ENCODE results near the gene KDM3A.

KDM3A gene

DNA sequence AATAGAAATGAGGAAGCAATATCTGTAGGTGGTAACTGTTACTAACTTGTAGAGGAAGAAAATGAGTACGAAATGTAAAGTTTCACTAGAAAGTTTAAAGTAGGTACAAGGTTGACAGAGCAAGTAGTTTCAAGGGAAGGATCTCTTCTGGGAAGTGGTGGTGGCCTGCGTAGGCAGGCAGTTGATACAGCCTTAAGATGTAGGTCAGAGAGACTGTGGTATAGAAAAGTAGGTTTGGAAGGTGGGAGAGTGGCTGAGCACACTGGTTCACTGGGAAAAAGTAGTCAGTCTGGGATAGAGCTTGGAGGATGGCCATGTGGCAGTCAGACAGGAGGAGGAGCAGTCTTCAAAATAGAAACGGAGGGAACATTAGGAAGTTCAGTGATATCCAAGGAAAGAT is 23.5 kb downstream of the KDM3A start:
- TF ChIP-seq, protein P1, sequence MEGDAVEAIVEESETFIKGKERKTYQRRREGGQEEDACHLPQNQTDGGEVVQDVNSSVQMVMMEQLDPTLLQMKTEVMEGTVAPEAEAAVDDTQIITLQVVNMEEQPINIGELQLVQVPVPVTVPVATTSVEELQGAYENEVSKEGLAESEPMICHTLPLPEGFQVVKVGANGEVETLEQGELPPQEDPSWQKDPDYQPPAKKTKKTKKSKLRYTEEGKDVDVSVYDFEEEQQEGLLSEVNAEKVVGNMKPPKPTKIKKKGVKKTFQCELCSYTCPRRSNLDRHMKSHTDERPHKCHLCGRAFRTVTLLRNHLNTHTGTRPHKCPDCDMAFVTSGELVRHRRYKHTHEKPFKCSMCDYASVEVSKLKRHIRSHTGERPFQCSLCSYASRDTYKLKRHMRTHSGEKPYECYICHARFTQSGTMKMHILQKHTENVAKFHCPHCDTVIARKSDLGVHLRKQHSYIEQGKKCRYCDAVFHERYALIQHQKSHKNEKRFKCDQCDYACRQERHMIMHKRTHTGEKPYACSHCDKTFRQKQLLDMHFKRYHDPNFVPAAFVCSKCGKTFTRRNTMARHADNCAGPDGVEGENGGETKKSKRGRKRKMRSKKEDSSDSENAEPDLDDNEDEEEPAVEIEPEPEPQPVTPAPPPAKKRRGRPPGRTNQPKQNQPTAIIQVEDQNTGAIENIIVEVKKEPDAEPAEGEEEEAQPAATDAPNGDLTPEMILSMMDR (IDR thresholded peaks at IDR 0.05; ENCODE audit: control extremely low read depth, extremely low read depth, low read depth, missing control alignments): no peak
- ChIA-PET CTCF (no interaction called here), POLR2A (no interaction called here)
- DNase-seq (ENCODE audit: extremely low spot score): no peak

DNA sequence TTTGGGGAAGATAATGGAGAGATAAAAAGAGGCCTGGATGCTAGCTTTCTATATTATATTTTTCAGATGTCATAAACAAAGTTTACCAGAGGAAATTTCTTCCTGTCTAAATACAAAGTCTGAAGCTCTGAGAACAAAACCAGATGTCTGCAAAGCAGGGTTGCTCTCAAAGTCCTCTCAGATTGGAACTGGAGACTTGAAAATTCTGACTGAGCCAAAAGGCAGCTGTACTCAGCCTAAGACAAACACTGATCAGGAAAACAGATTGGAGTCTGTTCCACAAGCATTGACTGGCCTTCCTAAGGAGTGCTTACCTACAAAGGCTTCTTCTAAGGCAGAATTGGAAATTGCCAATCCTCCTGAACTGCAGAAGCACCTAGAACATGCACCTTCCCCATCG is 25.1 kb downstream of the KDM3A start:
- no peak for DNase-seq (ENCODE audit: extremely low spot score)
- TF ChIP-seq, protein P1 (IDR thresholded peaks at IDR 0.05; ENCODE audit: control extremely low read depth, extremely low read depth, low read depth, missing control alignments): no peak
- ChIA-PET CTCF (interaction anchor here (0.9 to 3.0 kb wide), 6 partner anchors 7 to 245 kb away, joined by 3 to 13 read pairs (median 6); partner anchors contain the start of gene KDM3A), POLR2A (no interaction called here)

DNA sequence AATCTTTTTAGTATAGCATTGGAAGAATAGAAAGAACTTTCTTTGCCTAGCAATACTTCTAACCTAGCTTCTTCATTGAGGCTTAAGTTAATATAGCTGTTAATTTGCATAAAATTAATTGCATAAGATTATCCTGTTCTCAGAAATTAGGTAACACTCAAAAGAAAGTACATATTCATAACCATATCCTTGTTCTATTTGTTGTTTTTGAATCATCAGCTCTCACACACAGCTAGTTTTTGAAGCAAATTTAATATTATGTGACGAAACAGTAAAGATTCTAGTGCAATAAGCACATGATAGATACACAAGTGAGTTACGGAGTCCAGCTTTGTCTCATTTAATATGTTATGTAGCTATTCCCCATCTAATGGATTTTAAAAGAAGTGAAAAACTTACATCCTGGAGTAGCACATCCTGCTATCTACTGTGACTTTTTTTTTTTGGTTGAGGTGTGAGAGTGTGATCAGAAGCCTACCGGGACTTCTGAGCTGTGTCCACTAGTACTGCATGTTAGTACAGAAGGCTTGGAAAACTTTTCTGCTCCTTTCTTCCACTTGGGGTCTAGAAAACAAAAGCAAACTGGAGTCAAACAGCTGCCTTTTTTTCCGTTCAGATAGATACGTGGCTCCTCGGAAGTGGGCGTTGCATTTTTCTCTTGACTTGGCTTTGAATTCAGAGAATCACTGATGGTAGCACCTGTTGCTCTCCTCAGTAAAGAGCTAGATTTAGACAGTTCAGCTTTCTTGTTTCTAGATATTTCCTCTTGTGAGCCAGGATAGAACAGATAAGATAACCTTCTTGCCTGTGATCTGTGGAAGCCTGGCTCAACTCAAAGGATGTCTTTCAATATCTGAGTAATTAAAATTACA is 27.2 kb downstream of the KDM3A start:
- ChIA-PET CTCF (interaction anchor here (0.9 to 3.0 kb wide), 10 partner anchors 9 to 301 kb away, joined by 3 to 15 read pairs (median 3); no protein-coding TSS in a partner anchor), POLR2A (no interaction called here)
- DNase-seq (ENCODE audit: extremely low spot score): no peak
- TF ChIP-seq, protein P1 (IDR thresholded peaks at IDR 0.05; ENCODE audit: control extremely low read depth, extremely low read depth, low read depth, missing control alignments): no peak

DNA sequence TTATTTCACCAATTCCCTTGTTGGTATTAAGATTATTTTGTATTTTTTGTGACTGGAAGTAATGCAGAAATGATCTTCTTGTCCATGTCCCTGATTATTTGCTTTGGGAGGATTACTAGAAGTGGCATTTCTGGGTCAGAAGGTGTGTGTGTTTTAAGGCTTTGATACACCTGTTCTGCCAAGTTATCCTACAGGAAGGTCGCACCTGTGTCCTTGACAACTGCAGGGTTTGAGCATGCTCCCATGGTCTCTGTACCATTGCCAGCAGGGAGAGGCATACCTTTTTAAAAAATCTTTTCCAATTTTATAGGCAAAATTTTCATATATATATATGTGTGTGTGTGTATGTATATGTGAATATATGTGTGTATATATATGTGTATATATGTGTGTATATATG is 29.7 kb downstream of the KDM3A start:
- ChIA-PET CTCF (no interaction called here), POLR2A (no interaction called here)
- TF ChIP-seq, protein P1 (IDR thresholded peaks at IDR 0.05; ENCODE audit: control extremely low read depth, extremely low read depth, low read depth, missing control alignments): no peak
- DNase-seq (ENCODE audit: extremely low spot score): no peak

DNA sequence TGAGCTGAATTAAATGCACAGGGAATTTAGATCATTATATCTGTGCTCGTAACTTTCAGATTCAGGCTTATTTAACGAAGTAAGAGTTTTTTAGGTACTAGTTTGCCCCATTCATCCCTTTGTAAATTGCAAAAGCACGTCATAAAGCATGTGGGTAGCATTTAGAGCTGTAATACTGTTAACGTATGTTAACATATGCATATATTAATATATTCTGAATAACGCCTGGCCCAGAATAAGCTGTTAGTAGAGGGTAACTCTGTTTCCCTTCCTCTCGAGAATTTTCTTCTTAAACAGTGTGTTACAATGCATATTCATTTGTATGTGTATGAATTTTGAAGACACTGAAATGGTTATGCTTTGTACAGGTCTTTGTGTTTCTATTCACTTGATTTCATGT is 30.5 kb downstream of the KDM3A start:
- POLR2A ChIA-PET: no interaction called here
- CTCF ChIA-PET: interaction anchor here (1.3 kb wide), 1 partner anchor 9 kb away, joined by 5 read pairs; no protein-coding TSS in a partner anchor
- TF ChIP-seq, protein P1 (IDR thresholded peaks at IDR 0.05; ENCODE audit: control extremely low read depth, extremely low read depth, low read depth, missing control alignments): no peak
- DNase-seq (ENCODE audit: extremely low spot score): no peak

DNA sequence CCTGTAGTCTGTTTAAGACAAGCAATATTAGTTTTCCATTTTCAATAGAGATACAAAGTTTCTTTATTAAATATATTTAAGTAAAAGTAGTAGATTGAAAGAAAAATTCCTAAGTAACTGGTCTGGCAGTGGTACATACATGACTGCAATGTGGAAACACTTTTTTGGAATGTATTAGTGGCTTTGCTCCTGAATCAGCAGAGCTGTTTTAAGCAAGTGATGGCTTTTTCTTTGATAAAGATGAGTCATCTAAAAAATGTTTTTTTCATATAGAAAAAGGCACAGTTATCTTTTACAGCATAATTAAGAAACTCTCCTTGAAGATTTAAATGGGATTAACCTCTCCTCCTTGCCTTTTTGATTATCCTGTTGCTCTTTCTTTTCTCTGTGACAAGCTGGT is 34.9 kb downstream of the KDM3A start:
- CTCF ChIA-PET: interaction anchor here (1.9 to 2.7 kb wide), 2 partner anchors 10 to 11 kb away, joined by 8 to 11 read pairs; no protein-coding TSS in a partner anchor
- POLR2A ChIA-PET: no interaction called here
- TF ChIP-seq, protein P1 (IDR thresholded peaks at IDR 0.05; ENCODE audit: control extremely low read depth, extremely low read depth, low read depth, missing control alignments): no peak
- no peak for DNase-seq (ENCODE audit: extremely low spot score)

All from GM10248 (cell line).